GM12892 (cell line): ENCODE measurements around the gene CACNG4.

Experiments
- POLR2A ChIP-seq: IDR thresholded peaks from 2 replicates; pipeline ENCODE4 v1.6.1; 2011; ENCODE audit warnings: low read depth, low read length, control low read depth
- POLR2AphosphoS5 ChIP-seq: IDR thresholded peaks from 2 replicates; pipeline ENCODE4 v1.6.1; 2011; ENCODE audit warnings: low read depth, low read length, control low read depth

- TF ChIP-seq POLR2A: no peak
- TF ChIP-seq POLR2AphosphoS5: no peak
Measured at GRCh38 chr17:66915792-66916191, 48.7 kb upstream of the CACNG4 start.
